OCI-LY7 (cell line): Measurements from ENCODE around the gene MED6. TPM values are rescaled to one million over a fixed set of nuclear protein-coding genes. Genes with fewer than 3 reads are reported as not detected.

ENCODE experiments used
- BruUV-seq: library from RNA; stranded (reverse); fragments of 400-500 nt; replicated peaks from 2 replicates; lab custom pipeline; 2021; lab: Mats Ljungman, UMichigan
- CTCF ChIA-PET: fragments of 300-600 bp; sonication (Branson Sonifier 250); formaldehyde crosslinking; loops from one replicate; lab custom pipeline; 2022; ENCODE audit warnings: antibody characterized with exemption; ENCODE audit not compliant: unreplicated experiment; lab: Charles Lee
- POLR2A ChIA-PET: fragments of 300-600 bp; sonication (Branson Sonifier 250); formaldehyde crosslinking; loops from one replicate; lab custom pipeline; 2022; ENCODE audit warnings: antibody characterized with exemption; lab: Charles Lee
- DNase-seq: peaks from one replicate; pipeline ENCODE4 v3.0.0-alpha.2; 2015; ENCODE audit warnings: low spot score
- H2AFZ ChIP-seq: fragments of 200-600 bp; sonication (generic), shearing (Covaris generic); 2 replicates; pipeline ENCODE4 v1.6.1; 2014; ENCODE audit warnings: mild to moderate bottlenecking, antibody characterized with exemption, low read length, moderate library complexity
- H3K27ac ChIP-seq: fragments of 200-600 bp; sonication (generic); 2 replicates; pipeline ENCODE4 v1.5.1; 2014; ENCODE audit warnings: mixed run types, low read depth, mild to moderate bottlenecking, moderate library complexity, low read length, inconsistent platforms; ENCODE audit not compliant: poor library complexity, severe bottlenecking
- H3K36me3 ChIP-seq: fragments of 200-600 bp; sonication (generic); 2 replicates; pipeline ENCODE4 v1.6.1; 2014; ENCODE audit warnings: mild to moderate bottlenecking, antibody characterized with exemption, low read length, moderate library complexity, mixed read lengths; ENCODE audit not compliant: insufficient read depth
- H3K4me1 ChIP-seq: fragments of 200-600 bp; sonication (generic); 2 replicates; pipeline ENCODE4 v1.5.1; 2014; ENCODE audit warnings: mild to moderate bottlenecking, low read length; ENCODE audit not compliant: insufficient read depth, poor library complexity, severe bottlenecking
- H3K4me2 ChIP-seq: fragments of 200-600 bp; sonication (generic); 2 replicates; pipeline ENCODE4 v1.6.1; 2014; ENCODE audit warnings: mild to moderate bottlenecking, low read length
- H3K4me3 ChIP-seq: fragments of 200-600 bp; sonication (generic); 2 replicates; pipeline ENCODE4 v1.5.1; 2014; ENCODE audit warnings: mild to moderate bottlenecking, low read depth, low read length; ENCODE audit not compliant: poor library complexity, severe bottlenecking
- H3K79me2 ChIP-seq: fragments of 200-600 bp; sonication (generic); 2 replicates; pipeline ENCODE4 v1.6.1; 2016; ENCODE audit warnings: low read depth, mild to moderate bottlenecking, low read length, moderate library complexity, mixed read lengths; ENCODE audit not compliant: insufficient read depth
- H3K9me2 ChIP-seq: fragments of 200-600 bp; sonication (generic); 2 replicates; pipeline ENCODE4 v1.6.1; 2016; ENCODE audit warnings: mild to moderate bottlenecking, low read length, mixed read lengths; ENCODE audit not compliant: insufficient read depth
- H3K9me3 ChIP-seq: fragments of 200-600 bp; sonication (generic); 2 replicates; pipeline ENCODE4 v1.6.1; 2014; ENCODE audit warnings: mild to moderate bottlenecking, mixed run types, low read length, mixed read lengths
- H4K20me1 ChIP-seq: fragments of 200-600 bp; sonication (generic); 2 replicates; pipeline ENCODE4 v1.6.1; 2014; ENCODE audit warnings: mild to moderate bottlenecking, antibody characterized with exemption, low read length, moderate library complexity, mixed read lengths; ENCODE audit not compliant: insufficient read depth
- EZH2phosphoT487 ChIP-seq: fragments of 200-600 bp; sonication (generic); IDR thresholded peaks from 2 replicates; pipeline ENCODE4 v1.6.1; 2018; ENCODE audit warnings: low read depth, borderline replicate concordance, mild to moderate bottlenecking, mixed run types, antibody characterized with exemption, low read length, moderate library complexity, mixed read lengths
- intact Hi-C: fragments of 100-400 bp; cut with micrococcal nuclease; formaldehyde crosslinking; loops from one replicate; pipeline ENCODE4 v1.10.0; 2022; ENCODE audit not compliant: unreplicated experiment
- total RNA-seq, 2 experiments: library from RNA; depleted of rRNA in 1 of 2; stranded (reverse); fragments of >200 nt in 1 of 2; shearing (Covaris generic) in 1 of 2; gene quantifications; 2 replicates each; pipeline ENCODE4 v1.2.3, GENCODE V29; 2014 to 2022
- TF ChIP-seq, protein P1 (sequence below): fragments of 200-600 bp; sonication (generic); conservative IDR thresholded peaks from 2 replicates; pipeline ENCODE4 v1.5.1; 2014; ENCODE audit warnings: mild to moderate bottlenecking, antibody characterized with exemption, low read length, moderate library complexity, mixed read lengths

The MED6 gene
- total RNA-seq, 2 experiments from 2014 or later = 28.8 to 59.2 TPM

DNA sequence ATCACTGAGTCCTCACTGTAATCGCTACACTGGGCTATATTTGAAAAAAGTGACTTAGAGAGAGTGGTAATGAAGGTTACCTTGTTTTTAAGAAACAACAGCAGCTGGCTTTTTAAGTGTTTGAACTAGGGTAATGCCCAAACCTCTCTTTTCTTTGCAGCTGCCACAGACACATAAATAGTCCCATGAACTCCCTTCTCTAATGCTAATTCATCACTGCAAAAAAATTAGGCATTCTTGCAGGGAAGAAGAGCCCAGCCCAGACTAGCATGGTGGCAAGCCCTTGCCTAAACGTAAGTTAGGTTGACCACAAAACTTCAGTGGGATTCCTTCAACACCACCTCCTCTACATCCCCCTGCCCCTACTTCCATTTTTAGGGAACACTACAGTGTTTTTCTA lies 17.9 kb upstream of the MED6 start:
- no peak for TF ChIP-seq EZH2phosphoT487
- TF ChIP-seq, protein P1, sequence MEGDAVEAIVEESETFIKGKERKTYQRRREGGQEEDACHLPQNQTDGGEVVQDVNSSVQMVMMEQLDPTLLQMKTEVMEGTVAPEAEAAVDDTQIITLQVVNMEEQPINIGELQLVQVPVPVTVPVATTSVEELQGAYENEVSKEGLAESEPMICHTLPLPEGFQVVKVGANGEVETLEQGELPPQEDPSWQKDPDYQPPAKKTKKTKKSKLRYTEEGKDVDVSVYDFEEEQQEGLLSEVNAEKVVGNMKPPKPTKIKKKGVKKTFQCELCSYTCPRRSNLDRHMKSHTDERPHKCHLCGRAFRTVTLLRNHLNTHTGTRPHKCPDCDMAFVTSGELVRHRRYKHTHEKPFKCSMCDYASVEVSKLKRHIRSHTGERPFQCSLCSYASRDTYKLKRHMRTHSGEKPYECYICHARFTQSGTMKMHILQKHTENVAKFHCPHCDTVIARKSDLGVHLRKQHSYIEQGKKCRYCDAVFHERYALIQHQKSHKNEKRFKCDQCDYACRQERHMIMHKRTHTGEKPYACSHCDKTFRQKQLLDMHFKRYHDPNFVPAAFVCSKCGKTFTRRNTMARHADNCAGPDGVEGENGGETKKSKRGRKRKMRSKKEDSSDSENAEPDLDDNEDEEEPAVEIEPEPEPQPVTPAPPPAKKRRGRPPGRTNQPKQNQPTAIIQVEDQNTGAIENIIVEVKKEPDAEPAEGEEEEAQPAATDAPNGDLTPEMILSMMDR = no peak
- BruUV-seq = no TSS peak
- Histone ChIP-seq H3K27ac (no peak overlapping the region), H3K4me1 (no peaks in the 10 kb centered on the region), H3K9me2 (no peaks in the 10 kb centered on the region), H3K79me2 (no peaks in the 10 kb centered on the region), H3K9me3 (peaks cover 9% of the 10 kb centered on the region; the same call in 1 of the 2 replicates), H3K4me2 (no peak overlapping the region), H3K36me3 (no peaks in the 10 kb centered on the region; the same call in 1 of the 2 replicates), H2AFZ (no peak overlapping the region), H4K20me1 (no peaks in the 10 kb centered on the region), H3K4me3 (no peak overlapping the region)
- CTCF ChIA-PET = no interaction called here
- DNase-seq = no peak
- POLR2A ChIA-PET = interaction anchor here (1.1 to 1.3 kb wide), 2 partner anchors 14 to 71 kb away, joined by 3 read pairs; no protein-coding TSS in a partner anchor
- intact Hi-C loops = no loop called here

DNA sequence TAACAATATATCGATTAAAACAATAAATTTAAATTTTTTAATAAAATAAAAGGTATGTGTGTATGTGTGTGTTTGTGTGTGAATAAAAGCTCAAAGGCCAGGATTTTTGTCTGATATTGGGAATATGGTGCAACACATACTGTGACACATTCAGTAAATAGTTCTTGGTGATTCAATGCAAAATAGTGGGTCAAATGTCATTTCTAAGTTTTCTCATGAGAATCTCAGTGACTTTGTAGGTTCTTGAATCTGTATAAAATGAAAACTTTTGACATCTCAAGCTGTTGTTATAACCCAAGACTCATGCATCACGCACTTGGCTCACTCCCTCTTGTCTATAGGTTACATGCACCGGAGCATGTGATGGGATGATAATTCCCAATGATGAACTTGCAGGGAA lies 16.2 kb upstream of the MED6 start:
- intact Hi-C loops = no loop called here
- Histone ChIP-seq H3K27ac (no peak overlapping the region), H3K9me3 (no peaks in the 10 kb centered on the region), H3K79me2 (no peaks in the 10 kb centered on the region), H3K36me3 (no peaks in the 10 kb centered on the region), H4K20me1 (no peaks in the 10 kb centered on the region), H3K4me2 (no peak overlapping the region), H3K4me3 (no peak overlapping the region), H2AFZ (no peak overlapping the region), H3K9me2 (no peaks in the 10 kb centered on the region), H3K4me1 (no peaks in the 10 kb centered on the region)
- no peak for DNase-seq
- ChIA-PET POLR2A (no interaction called here), CTCF (interaction anchor here (0.6 kb wide), 1 partner anchor 584 kb away, joined by 3 read pairs; no protein-coding TSS in a partner anchor)
- BruUV-seq = no TSS peak
- TF ChIP-seq, protein P1 = no peak
- TF ChIP-seq EZH2phosphoT487 = no peak

DNA sequence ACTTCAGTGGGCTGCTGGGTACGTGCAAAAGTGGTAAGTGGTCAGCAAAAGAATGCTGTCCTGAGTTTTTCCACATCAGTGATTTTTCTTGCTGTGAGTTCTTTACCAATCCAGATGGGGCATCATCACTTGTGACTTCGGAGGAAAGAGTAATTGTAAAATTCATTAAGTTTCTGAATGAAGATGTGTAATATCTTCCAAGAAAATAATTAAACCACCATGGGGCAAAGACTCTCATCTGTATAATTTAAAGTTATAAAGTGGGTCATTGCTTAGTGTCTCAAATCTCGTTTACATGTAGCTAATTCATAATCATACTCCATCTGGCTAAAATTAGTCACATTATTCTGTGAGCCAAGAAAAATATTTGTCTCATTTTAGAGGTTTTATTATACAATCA lies 10.8 kb upstream of the MED6 start:
- Histone ChIP-seq H3K4me1 (no peaks in the 10 kb centered on the region), H3K27ac (no peak overlapping the region), H2AFZ (no peak overlapping the region), H3K36me3 (no peaks in the 10 kb centered on the region), H4K20me1 (no peaks in the 10 kb centered on the region), H3K9me3 (no peaks in the 10 kb centered on the region), H3K9me2 (no peaks in the 10 kb centered on the region), H3K4me3 (no peak overlapping the region), H3K4me2 (no peak overlapping the region), H3K79me2 (no peaks in the 10 kb centered on the region)
- intact Hi-C loops = no loop called here
- DNase-seq = no peak
- ChIA-PET POLR2A (interaction anchor here (1.0 kb wide), 1 partner anchor 15 kb away, joined by 3 read pairs; no protein-coding TSS in a partner anchor), CTCF (no interaction called here)
- TF ChIP-seq EZH2phosphoT487 = no peak
- TF ChIP-seq, protein P1 = no peak
- no TSS peak for BruUV-seq
